Calu3 (cell line): ENCODE measurements around the gene CEACAM1. TPM values are rescaled to one million over a fixed set of nuclear protein-coding genes. Genes with fewer than 3 reads are reported as not detected.
"Not testable (repeated sequence)": the region's sequence is repeated elsewhere in the genome, so short reads cannot be mapped to it uniquely, and the experiment has no call there.

Experiments used
- BruUV-seq: library from RNA; stranded (reverse); fragments of 400-500 nt; replicated peaks from 2 replicates; lab custom pipeline; 2021; lab: Mats Ljungman, UMichigan
- CTCF ChIA-PET: fragments of 300-600 bp; sonication (Branson Sonifier 250); formaldehyde crosslinking; loops from one replicate; lab custom pipeline; 2022; ENCODE audit warnings: antibody characterized with exemption; lab: Charles Lee
- DNase-seq: peaks from one replicate; pipeline ENCODE4 v3.0.0; 2022
- H3K27ac Mint-ChIP-seq: one replicate; pipeline ENCODE4 v1.8.0; 2022; ENCODE audit warnings: mixed read lengths; ENCODE audit not compliant: unreplicated experiment
- H3K27me3 Mint-ChIP-seq: one replicate; pipeline ENCODE4 v1.8.0; 2022; ENCODE audit warnings: mixed read lengths; ENCODE audit not compliant: unreplicated experiment
- H3K36me3 Mint-ChIP-seq: one replicate; pipeline ENCODE4 v1.8.0; 2022; ENCODE audit warnings: mild to moderate bottlenecking, moderate library complexity, mixed read lengths; ENCODE audit not compliant: insufficient read depth, unreplicated experiment
- H3K4me1 Mint-ChIP-seq: one replicate; pipeline ENCODE4 v1.8.0; 2022; ENCODE audit warnings: mild to moderate bottlenecking, low read depth, mixed read lengths; ENCODE audit not compliant: unreplicated experiment
- H3K4me3 Mint-ChIP-seq: one replicate; pipeline ENCODE4 v1.8.0; 2022; ENCODE audit warnings: mild to moderate bottlenecking, low read depth, moderate library complexity, mixed read lengths; ENCODE audit not compliant: unreplicated experiment
- H3K9me3 Mint-ChIP-seq: one replicate; pipeline ENCODE4 v1.8.0; 2022; ENCODE audit warnings: low read depth, mixed read lengths; ENCODE audit not compliant: unreplicated experiment
- intact Hi-C: fragments of 100-400 bp; cut with micrococcal nuclease; formaldehyde crosslinking; loops from one replicate; pipeline ENCODE4 v1.10.0; 2022; ENCODE audit not compliant: unreplicated experiment
- total RNA-seq: library from RNA; stranded (reverse); gene quantifications from 2 replicates; pipeline ENCODE4 v1.2.3, GENCODE V29; 2022
- TF ChIP-seq, protein P1 (sequence below): fragments of 200-600 bp; IDR thresholded peaks from one replicate; pipeline ENCODE4 v1.8.0; 2022; ENCODE audit warnings: antibody characterized with exemption; ENCODE audit not compliant: unreplicated experiment

Gene CEACAM1
- total RNA-seq, 1 experiment from 2014 or later, result 132 TPM

DNA sequence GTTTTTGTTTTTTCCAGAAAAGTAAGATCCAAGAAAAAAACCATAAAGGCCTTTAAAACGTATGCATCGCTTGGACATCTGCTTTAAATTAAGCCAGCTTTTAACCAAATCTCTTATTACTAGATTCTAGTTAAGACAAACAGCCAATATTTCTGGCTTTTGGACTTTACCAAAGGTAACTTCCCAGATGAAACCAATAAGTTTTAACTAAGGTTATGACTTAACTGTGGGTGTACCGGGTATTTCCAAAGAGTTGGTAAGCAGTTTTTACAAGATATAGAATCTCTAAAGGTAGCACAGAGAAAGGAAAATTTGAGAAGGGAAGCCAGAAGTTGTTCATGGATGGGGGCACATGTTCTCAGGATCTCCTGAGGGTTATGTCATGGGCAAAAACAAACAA lies 34.0 kb downstream of the CEACAM1 start:
- DNase-seq, result no peak
- TF ChIP-seq, protein P1, sequence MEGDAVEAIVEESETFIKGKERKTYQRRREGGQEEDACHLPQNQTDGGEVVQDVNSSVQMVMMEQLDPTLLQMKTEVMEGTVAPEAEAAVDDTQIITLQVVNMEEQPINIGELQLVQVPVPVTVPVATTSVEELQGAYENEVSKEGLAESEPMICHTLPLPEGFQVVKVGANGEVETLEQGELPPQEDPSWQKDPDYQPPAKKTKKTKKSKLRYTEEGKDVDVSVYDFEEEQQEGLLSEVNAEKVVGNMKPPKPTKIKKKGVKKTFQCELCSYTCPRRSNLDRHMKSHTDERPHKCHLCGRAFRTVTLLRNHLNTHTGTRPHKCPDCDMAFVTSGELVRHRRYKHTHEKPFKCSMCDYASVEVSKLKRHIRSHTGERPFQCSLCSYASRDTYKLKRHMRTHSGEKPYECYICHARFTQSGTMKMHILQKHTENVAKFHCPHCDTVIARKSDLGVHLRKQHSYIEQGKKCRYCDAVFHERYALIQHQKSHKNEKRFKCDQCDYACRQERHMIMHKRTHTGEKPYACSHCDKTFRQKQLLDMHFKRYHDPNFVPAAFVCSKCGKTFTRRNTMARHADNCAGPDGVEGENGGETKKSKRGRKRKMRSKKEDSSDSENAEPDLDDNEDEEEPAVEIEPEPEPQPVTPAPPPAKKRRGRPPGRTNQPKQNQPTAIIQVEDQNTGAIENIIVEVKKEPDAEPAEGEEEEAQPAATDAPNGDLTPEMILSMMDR, result no peak
- H3K9me3 Mint-ChIP-seq, result no peaks in the 10 kb centered on the region
- H3K27ac Mint-ChIP-seq, result no peak overlapping the region
- no peak overlapping the region for H3K4me3 Mint-ChIP-seq
- H3K36me3 Mint-ChIP-seq, result no peaks in the 10 kb centered on the region
- no TSS peak for BruUV-seq
- H3K27me3 Mint-ChIP-seq, result no peaks in the 10 kb centered on the region
- peaks cover 22% of the 10 kb centered on the region for H3K4me1 Mint-ChIP-seq
- intact Hi-C loops, result no loop called here
- CTCF ChIA-PET, result no interaction called here

DNA sequence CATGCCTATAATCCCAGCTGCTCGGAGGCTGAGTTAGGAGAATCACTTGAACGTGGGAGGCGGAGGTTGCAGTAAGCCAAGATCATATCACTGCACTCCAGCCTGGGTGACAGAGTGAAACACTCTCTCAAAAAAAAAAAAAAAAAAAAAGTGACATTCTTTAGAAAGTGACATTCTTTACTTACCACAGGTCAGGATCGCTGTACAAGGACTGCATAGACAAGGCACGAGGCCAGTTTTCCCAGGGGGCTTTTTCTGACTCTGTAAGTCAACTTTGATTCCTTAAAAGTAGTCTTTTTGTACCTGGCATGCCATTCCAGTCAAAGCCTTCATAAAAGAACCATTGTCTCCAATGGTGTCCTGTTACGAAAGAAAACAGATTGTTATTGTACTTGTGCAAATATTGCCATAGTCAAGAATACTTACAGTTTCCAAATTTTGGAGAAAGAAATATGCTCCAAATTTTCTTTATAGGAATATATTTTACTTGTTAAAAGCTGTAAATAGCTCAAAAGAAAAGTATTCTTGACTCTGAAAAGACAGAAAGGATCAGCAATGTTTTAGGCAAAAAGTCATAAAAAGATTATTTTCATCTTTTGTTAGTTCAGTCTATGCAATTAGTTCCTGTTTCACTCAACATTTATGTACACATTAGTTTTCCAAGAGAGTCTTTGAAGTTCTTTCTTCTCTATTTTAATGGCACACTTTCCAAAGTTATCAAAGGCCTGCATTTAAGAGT lies 39.3 kb downstream of the CEACAM1 start:
- TF ChIP-seq, protein P1, result no peak
- CTCF ChIA-PET, result interaction anchor here (1.5 kb wide), 1 partner anchor 40 kb away, joined by 4 read pairs; no protein-coding TSS in a partner anchor
- H3K27ac Mint-ChIP-seq, result peak overlapping the region; percentile 65
- H3K9me3 Mint-ChIP-seq, result no peaks in the 10 kb centered on the region
- H3K27me3 Mint-ChIP-seq, result no peaks in the 10 kb centered on the region
- no peaks in the 10 kb centered on the region for H3K36me3 Mint-ChIP-seq
- no TSS peak for BruUV-seq
- peaks cover 19% of the 10 kb centered on the region for H3K4me1 Mint-ChIP-seq
- peak; percentile 84 for DNase-seq
- intact Hi-C loops, result loop anchor here (2.0 kb wide), 2 partner anchors 38 to 40 kb away; partner anchors contain the start of gene CEACAM1
- no peak overlapping the region for H3K4me3 Mint-ChIP-seq

DNA sequence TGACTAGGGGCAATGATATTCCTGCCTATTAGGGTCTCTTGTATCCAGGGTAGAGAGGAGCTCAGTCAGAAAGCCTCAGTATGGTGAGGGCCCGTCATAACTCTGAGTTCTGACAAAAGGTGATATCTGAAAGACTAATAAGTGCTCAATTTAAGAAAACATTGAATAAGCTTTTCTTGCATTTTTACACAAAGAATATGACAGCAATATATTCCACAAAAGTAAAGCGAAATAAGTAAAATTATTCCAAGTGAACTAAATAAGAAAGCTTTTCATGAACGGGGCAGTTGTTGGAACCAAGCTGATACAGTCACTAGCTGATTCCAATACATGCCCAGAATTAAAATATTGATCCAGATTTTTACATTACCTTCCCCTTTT lies 40.5 kb downstream of the CEACAM1 start:
- TF ChIP-seq, protein P1, result no peak
- Mint-ChIP-seq H3K4me3 (no peak overlapping the region), H3K27ac (peak overlapping the region; percentile 16), H3K4me1 (peaks cover 26% of the 10 kb centered on the region), H3K36me3 (no peaks in the 10 kb centered on the region), H3K9me3 (peaks cover 2% of the 10 kb centered on the region), H3K27me3 (no peaks in the 10 kb centered on the region)
- intact Hi-C loops, result loop anchor here (2.0 kb wide), 2 partner anchors 37 to 41 kb away; partner anchors contain the start of gene CEACAM1
- DNase-seq, result no peak
- no TSS peak for BruUV-seq
- CTCF ChIA-PET, result interaction anchor here (1.5 kb wide), 1 partner anchor 42 kb away, joined by 4 read pairs; no protein-coding TSS in a partner anchor

DNA sequence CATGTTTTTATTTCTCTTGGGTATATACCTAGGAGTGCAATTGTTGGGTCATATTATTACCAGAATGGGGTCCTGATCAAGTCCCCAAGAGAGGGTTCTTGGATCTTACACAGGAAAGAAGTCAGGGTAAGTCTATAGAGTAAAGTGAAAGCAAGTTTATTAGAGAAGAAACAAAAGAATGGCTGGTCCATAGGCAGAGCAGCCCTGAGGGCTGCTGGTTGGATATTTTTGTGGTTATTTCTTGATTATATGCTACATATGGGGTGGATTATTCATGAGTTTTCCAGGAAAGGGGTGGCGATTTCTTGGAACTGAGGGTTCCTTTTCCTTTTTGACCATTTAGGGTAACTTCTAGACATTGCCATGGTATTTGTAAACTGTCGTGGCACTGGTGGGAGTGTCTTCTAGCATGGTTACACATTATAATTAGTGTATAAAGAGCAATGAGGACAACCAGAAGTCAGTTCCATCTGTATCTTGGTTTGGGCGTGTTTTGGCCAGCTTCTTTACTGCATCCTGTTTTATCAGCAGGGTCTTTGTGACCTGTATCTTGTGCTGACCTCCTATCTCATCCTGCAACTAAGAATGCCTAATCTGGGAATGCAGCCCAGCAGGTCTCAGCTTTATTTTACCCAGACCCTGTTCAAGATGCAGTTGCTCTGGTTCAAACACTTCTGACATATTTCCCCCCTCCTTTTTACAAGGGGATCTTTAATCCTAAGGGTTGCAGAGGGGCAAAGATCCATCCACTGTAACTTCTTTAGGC lies 41.1 kb downstream of the CEACAM1 start:
- H3K9me3 Mint-ChIP-seq, result peaks cover 2% of the 10 kb centered on the region
- DNase-seq, result no peak
- peaks cover 26% of the 10 kb centered on the region for H3K4me1 Mint-ChIP-seq
- H3K27ac Mint-ChIP-seq, result no peak overlapping the region
- H3K4me3 Mint-ChIP-seq, result no peak overlapping the region
- intact Hi-C loops, result no loop called here
- CTCF ChIA-PET, result no interaction called here
- BruUV-seq, result no TSS peak
- no peaks in the 10 kb centered on the region for H3K27me3 Mint-ChIP-seq
- TF ChIP-seq, protein P1, result no peak
- H3K36me3 Mint-ChIP-seq, result no peaks in the 10 kb centered on the region

DNA sequence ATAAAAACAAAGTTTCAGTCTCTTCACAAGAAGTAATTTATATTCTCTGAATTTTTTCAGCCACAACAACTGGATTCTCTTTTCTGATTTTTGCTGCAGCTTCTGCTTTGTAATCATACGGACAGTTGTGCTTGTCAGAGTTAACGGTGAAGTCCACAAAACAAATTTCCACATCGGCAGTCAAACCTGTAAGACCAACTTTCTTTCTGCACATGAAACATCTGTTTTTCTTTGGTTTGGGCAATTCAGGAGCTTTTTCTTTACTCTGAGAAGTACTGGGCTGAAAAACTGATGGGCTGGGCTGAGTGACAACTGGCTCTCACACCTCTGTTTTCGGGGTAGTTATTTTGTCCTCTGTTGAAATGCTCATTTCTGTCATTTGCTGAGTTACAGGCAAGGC lies 43.2 kb downstream of the CEACAM1 start:
- DNase-seq, H3K4me3 Mint-ChIP-seq, H3K9me3 Mint-ChIP-seq, H3K36me3 Mint-ChIP-seq, H3K27me3 Mint-ChIP-seq, BruUV-seq, H3K27ac Mint-ChIP-seq, intact Hi-C loops: not testable (repeated sequence)
- CTCF ChIA-PET, result interaction anchor here (1.2 kb wide), 1 partner anchor 24 kb away, joined by 3 read pairs; no protein-coding TSS in a partner anchor
- peaks cover 46% of the 10 kb centered on the region for H3K4me1 Mint-ChIP-seq
